GM18511 (cell line): ENCODE results near the gene SLC25A51.
"Not testable (repeated sequence)": the region's sequence is repeated elsewhere in the genome, so short reads cannot be mapped to it uniquely, and the experiment has no call there.

Experiments
- ATAC-seq: cut with Tn5 transposase; IDR thresholded peaks from one replicate; pipeline ENCODE4 v1.9.1; 2021; ENCODE audit warnings: mild to moderate bottlenecking, moderate library complexity; ENCODE audit not compliant: unreplicated experiment

Gene SLC25A51

DNA sequence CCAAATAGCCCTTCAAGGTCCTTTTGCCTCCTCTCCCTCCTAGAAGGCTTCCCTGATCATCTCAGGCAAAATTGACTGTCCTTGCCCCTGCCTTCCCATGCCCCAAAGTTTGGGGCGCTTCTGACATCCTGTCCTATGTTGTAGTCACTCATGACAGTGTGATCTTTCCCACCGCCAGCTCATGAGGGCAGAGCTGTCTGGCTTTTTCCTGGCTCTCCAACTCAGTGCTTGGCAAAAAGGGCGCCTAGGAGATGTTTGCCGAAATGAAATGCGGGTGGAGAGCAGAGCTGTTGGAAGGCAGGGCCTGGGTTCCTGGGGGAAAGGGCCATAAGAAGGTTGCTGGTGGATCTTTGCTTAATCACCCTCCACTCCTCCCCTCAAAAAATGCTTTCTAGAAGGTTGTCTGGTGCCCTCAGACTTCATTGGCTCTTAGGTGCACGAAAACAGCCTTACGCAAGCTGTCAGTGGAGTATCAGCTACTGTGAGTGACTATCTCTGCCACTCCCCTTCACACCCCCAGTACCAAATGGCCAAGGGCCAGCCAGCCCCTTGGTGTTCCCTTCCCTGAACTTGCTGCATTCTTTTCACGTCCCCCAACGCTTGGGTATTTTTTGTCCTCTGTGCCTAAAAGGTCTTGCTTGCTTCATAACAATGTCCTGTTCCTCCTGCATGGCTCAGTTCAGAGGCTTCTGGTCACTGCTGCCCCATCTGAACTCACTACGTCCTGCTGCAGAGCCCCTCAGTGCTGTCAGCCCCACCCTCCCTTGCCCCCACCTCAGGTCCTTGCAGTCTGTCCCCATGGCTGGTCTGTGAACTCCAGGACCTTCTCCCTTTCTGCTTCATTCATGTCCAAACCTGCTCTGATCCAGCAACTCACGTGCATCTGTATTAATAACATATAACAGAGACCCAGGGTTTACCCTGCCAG lies 2.6 kb upstream of the SLC25A51 start:
- ATAC-seq: no peak

DNA sequence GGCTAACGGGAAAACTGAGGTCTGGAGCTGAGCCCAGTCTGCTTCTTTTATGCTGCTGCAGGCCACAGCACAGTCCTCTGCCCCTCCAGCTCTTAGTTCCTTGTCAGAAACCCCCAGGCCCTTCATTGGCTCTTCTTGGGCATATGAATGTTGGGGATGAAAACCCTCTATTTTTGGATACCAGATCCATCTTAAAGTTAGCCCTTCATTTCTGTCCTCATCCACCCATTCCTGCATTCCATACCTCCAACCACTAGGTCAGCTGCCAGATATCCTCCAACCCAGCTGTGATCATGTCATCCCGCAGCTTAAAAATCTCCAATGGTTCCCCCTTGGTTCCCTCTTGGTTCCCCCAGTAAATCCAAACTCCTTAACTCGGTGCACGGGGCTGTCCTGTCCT lies 1.8 kb upstream of the SLC25A51 start:
- ATAC-seq: no peak

DNA sequence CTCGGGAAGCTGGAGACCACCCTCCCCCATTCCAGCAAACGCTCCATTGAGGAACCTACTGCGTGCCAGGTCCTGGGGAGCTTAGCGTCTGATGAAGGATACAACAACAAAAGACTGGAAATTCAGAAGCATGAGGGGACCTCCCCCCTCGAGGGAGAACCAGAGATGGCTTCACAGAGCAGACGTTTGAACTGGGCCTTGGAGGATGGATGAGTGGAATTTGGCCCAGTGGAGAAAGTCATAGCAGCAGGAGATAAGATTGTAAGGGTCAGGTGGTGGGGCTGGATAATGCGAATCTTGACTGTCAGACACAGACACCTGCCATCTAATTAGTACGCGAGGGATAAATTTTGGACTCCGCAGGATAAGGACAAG lies 1.2 kb upstream of the SLC25A51 start:
- ATAC-seq: no peak

DNA sequence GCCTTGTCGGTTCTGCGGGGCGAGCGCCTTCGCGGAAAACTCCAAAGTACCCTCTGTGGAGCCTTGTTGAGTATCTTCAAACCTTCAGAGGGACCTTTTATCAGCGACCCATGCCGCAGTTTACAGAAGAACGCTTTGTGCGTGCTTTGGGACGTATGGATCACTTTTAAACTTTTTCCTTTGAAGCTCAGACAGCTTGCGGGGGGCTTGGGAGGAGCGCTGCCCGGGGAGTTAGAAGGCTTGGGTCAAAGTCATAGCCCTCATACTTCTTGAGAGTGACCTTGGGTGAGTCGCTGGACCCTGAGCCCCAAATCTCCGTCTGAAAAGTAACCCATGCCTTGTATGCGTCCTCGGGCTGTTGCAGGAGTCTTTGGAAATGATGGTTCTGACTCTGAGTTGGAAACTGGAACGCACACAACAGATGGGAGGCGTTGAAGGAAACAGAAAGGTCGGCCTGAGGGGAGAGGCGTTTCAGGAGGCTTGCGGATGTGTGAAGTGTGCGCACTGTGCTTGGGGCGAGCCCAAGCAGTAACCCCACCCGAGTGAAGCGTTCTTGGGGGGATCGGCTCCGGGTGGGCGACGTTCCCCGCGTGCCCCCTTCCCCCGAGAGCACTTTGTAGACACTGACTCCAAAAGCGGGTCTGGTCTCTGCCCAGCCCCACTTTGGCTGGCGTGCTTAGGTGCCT lies 661 bp upstream of the SLC25A51 start:
- no peak for ATAC-seq

DNA sequence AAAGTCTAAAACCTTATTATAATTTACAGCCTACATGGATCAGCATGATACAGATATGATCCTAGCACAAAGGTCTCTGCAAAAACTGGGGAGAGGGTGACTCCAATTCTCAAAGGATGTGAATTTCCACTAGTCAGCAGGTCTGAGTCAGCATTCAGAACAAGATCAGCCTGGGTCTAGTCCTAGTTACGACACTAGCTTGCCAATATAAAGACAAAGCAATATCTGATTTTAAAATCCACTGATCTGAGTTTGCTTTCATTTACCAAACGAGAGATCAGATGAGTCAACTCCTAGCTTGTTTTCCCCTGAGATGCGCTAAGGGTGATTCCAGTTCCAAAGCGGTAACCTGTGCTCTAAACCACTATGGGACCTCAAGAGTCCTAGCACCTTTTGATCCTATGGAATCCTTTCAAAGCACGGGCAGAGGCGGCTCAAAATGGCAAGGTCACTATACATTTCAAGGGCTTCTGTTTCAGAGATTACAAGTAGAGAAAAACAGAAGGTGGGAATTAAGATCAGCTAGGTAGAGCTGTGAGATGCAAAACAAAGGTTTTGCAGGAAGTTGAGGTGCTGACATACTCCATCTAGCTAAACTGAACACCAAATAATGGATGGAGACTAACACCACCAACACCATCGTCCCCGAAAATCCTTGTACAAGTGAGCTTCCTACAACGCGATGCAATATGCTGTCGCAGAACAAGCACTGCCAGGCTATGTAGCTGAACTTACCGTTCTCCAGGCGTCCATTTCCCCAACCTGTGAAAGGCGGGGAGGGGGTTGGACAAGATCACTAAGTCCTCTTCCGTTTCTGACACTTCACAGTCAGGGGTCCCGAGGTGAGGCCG lies 906 bp downstream of the SLC25A51 start:
- peak; percentile 23 for ATAC-seq

DNA sequence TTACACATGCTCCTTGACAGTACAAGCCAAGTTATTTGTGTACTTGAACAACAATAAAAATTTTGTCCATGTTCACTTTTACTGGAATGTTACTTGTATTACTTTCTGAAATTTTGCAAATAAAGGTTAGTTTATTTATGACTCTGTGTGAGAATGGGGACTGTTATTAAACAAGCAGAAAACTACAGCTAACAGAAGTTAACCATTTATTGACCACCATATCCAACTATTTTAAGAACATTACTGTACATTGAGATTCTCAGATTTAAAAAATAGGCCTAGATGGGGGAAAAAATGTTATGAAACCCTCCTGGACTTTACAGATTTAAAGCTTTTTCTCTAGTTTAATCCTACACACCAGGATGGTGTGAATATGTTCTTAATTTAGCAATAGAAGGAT lies 1.8 kb downstream of the SLC25A51 start:
- no peak for ATAC-seq

DNA sequence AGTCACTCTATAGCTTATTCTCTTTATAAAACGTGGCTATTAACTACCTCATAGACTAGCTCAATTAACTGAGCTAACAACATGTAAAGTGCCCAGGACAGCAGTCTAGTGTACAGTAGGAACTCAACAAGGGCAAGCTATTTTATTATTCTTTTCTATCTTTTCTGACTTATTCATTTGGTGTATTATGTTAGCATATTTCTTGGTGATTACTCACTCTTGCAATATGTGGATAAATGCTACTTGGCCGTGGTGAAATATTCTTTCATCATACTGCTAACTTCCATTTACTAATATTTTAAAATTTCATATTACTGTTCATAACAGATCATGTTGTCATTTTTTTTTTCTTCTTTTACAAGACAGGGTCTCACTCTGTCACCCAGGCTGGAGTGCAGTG lies 4.9 kb downstream of the SLC25A51 start:
- ATAC-seq: no peak

DNA sequence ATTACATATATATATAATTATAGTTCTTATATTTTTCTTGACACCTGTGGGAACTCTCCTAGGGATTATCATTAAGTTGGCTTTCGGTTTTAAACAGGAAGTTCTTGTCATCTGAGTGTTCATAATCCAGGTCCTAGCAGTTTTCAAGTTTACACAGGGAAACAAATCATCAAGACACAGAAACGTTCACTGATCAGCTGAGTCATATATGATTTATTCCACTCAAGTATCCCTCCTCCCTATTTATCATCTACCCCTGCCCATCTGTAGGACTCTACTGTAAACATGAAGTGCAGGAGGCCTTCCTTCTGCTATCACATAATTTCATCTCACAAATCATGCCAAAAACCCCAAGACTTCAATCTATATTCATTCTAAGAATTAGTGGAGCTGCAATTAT lies 6.3 kb downstream of the SLC25A51 start:
- no peak for ATAC-seq

DNA sequence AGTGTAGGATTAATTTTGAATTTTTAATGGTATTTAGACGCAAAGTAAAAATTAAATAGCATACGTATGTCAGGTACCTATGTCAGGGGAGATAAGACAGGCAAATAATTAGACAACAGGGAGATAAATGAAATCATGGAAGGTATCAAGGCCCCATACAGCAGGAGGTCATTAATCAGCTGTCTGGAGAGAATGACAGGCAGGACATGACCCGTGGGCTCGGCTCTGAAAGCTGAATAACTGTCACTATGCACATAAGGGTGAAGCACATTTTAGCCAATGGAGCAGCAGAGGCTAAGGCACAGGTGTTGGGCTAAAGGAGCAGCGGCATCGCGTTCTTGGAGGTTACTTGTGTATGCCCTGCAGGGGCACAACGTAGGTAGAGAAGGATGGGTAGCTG lies 11.9 kb downstream of the SLC25A51 start:
- no peak for ATAC-seq

DNA sequence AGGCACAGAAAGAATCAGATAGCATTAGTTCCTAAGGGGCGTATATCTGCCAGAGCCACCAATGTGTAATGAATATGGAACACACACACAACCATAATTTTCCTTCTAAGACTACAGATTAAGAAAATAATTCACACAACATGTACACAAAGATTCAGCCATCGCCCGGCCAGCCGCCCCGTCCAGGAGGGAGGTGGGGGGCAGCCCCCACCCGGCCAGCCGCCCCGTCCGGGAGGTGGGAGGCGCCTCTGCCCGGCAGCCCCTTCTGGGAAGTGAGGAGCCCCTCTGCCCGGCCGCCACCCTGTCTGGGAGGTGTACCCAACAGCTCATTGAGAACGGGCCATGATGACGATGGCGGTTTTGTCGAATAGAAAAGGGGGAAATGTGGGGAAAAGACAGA lies 12.9 kb downstream of the SLC25A51 start:
- not testable (repeated sequence) for ATAC-seq

DNA sequence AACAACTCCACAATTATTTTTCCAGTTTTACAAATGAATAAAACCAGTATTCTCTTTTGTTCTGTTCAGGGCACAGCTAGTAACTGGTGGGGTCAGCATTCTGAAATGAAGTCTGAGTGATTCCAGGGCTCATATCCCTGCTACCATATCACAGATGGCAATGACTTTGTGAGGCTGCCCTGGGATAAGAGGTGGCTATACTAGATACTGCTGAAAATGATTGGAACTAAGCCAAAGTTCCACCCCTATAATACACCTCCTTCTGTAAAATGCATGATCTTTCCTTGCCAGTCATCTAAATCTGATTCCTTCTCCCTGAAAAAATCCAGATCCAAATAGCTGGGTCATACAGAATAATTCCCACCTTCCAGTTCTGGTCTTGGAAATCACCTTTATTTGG lies 14.4 kb downstream of the SLC25A51 start:
- ATAC-seq: no peak

DNA sequence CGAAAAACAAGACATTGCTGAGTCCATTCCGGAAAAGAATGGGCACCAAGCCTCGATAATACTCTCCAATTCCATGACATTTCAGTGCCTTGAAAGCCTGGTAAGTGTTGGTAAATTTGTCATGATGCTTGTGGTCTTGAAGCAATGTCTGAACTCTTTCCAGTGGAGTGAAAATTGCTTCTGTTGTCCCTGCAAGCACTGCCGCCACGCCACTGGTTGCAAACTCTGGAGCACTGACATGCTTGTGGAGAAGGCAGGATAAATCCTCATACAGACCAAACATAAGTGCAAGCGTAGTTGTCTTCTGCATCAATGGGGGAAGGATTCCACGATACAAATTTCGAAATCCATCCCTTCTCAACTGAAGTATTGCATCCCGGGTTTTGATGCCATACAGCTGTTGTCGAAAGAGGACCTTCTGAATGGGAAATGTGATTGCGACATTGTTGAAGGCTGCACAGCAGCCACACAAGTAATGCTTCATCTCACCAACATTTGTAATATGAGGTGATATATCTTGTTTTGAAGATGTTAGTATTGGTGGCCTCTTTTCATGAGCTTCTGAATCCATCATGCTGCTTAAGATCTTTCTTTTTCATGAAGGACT lies 15.8 kb downstream of the SLC25A51 start:
- ATAC-seq: not testable (repeated sequence)

DNA sequence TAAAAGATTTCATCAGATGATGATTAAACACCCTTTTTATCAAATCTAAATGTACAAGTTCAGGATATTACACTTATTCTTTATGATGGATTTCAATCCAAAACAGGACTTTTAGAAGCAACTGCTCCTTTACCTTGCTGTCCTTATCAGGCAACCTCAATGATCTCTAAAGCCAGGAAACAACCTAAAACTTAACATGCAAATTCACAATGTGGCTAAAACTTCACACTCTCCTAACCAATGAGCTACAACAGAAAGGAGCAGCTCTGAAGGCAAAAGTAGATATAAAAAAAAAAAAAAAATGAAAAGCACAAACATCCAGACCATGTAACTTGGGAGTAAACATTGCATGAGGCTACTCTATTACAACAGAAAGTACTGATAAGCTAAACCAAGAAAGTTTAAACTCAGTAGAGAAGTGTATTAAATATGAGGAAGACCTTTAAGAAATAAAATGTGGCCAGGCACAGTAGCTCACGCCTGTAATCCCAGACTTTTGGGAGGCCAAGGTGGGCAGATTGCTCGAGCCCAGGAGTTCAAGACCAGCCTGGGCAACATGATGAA lies 22.9 kb downstream of the SLC25A51 start:
- no peak for ATAC-seq

DNA sequence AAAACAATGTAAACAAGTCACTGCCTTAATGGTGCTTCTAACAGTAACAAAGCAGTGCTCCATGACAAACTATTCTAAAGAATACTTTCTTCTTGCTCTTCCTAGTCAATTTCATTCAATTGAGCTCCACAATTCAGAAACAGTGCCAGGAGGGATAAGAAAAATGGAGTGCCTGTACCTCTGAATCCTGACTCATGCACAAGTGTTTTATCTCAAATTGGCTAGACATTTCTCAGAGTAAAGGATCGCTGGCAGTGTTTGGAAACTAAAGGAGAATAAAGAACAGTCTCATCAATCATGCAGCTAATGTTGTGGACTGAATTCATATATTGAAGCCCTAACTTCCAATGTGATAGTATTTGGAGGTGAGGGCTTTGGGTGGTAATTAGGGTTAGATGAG lies 27.6 kb downstream of the SLC25A51 start:
- ATAC-seq: no peak

DNA sequence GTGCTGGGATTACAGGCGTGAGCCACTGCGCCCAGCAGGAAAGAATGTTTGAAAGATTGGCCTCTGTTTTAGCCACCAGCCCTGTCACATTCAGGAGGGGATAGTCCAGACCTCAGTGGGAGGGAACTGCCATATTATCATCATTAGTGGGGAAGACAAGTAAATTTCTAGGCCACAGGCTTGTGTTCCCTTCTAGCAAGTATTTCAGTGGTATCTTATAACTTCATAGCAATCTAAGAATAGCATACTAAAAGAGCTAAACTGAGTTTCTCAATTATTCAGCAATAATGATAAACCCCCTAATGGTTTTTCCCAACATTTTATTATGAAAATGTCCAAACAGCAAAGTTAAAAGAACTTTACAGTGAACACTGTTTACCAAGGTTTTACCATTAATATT lies 30.0 kb downstream of the SLC25A51 start:
- ATAC-seq: no peak

DNA sequence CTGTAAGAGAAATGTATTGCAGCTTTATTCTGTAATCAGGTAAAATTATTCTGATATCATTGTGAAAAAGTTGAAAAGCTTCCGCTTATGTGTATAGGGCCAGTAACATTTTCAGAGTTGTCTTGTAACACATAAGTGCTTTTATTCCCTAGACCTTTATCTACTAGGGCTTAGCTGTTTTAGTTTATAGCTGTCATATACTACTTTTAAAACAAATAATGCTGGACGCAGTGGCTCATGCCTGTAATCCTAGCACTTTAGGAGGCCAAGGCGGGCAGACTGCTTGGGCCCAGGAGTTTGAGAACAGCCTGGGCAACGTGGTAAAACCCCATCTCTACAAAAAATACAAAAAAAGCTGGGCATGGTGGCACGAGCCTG lies 33.1 kb downstream of the SLC25A51 start:
- ATAC-seq: no peak

DNA sequence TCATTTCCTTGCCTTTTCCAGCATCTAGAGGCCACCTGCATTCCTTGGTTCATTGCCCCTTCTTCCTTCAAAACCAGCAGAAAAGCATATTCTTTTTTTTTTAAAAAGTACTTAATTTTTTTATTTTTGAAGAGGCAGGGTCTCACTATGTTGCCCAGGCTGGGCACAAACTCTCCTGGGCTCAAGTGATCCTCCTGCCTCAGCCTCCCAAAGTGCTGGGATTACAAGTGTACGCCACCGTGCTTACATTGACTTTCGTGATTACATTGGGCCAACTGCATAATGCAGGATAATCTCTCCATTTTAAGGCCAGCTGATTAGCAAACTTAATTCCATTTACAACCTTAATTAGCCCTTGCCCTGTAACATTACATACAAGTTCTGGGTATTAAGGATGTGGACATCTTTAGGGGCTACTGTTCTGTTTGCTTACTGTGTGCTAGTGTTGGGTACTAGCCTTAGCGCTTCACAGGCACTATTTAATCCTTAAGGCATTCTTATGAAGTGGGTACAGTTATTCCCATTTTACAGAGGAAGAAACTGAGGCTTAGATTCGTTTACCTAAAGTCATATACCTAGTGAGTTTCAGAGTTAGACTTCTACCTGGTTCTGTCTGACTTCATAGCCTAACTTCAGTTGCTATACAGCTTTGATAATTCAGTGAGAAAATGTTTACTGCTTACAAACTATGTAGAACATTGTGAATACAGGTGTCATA lies 33.7 kb downstream of the SLC25A51 start:
- no peak for ATAC-seq

DNA sequence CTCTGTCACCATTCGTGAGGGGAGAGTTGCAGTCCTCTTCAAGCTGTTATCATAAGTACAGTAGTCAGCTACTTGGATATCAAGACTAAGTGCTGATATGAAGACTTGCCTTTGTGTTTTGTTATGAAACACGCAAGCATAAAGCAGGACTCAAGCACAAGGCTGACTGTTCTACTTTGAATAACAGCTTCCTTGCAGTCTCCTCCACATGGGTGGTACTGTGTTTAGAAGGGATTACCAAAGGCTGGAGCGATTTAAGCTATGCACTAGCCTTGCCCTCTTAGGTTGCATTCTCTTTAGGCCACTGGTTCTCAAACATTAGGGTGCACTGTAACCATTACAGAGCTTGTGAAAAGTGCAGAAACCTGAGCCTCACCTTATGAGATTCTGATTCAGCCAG lies 41.4 kb downstream of the SLC25A51 start:
- ATAC-seq: no peak

DNA sequence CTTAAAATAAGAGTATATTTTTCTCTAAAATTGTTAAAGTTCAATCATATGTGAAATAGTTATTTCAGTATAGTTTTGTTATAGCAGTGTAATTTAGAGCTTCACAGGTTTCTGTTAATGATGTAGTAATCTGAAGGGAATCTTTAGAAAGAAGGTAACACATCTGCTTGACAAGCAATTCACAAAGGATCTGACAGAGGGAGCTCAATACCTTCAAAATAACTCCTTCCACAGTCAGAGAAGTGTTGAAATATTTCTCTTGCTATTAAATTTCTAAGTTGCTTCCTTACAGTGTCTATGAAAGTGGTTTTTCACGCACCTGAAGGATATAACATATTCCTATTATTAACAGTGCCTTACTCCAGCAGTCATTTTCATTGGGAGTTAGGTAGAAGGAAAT lies 44.9 kb downstream of the SLC25A51 start:
- no peak for ATAC-seq

DNA sequence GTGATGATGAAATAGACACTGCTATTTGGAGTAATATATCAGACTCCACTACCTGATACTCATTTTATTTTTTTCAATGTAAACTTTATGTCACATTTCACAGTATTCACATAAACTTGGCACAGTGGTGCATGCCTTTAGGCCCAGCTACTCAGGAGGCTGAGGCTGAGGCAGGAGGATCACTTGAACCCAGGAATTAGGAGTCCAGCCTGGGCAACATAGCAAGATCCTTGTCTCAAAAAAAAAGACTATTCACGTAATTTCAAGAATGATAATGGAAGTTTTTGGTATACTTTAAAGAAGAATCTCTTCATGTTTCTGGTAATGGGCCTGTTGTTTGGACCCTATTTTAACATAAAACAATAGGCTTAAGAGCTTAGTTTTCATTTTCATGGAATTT lies 47.4 kb downstream of the SLC25A51 start:
- no peak for ATAC-seq
